ENCODE data around the gene TRIM2. TPM values are rescaled to one million over a fixed set of nuclear protein-coding genes. Genes with fewer than 3 reads are reported as not detected.

The TRIM2 gene
- total and polyA plus RNA-seq, 2 donors from 2014 or later = 23.3 to 122 TPM

- H3K4me3 ChIP-seq (ENCODE audit: low read length in 3 of 3) = no peak overlapping the region
- FAIRE-seq = no peak
- no peaks in the 10 kb centered on the region for H3K4me1 ChIP-seq (ENCODE audit: control insufficient read depth in 2 of 3, insufficient read depth in 2 of 3, low read depth in 1 of 3, low read length in 3 of 3)
- DNase-seq = peak in 1 of 5 donors; percentile 48
- H3K36me3 ChIP-seq (ENCODE audit: control insufficient read depth in 2 of 3, insufficient read depth in 3 of 3, low read length in 3 of 3) = no peaks in the 10 kb centered on the region
- no peaks in the 10 kb centered on the region for H3K27me3 ChIP-seq (ENCODE audit: control insufficient read depth, insufficient read depth, low read length)
- no peak overlapping the region for H3K27ac ChIP-seq (ENCODE audit: low read depth in 2 of 2, low read length in 2 of 2)
- intact Hi-C loops (cut with DNase I) = no loop called here
- no peaks in the 10 kb centered on the region for H3K9me3 ChIP-seq (ENCODE audit: control insufficient read depth in 2 of 3, insufficient read depth in 1 of 3, low read length in 3 of 3)
- no peak overlapping the region for H3K9ac ChIP-seq (ENCODE audit: low read length in 3 of 3)
- TF ChIP-seq, protein P1, sequence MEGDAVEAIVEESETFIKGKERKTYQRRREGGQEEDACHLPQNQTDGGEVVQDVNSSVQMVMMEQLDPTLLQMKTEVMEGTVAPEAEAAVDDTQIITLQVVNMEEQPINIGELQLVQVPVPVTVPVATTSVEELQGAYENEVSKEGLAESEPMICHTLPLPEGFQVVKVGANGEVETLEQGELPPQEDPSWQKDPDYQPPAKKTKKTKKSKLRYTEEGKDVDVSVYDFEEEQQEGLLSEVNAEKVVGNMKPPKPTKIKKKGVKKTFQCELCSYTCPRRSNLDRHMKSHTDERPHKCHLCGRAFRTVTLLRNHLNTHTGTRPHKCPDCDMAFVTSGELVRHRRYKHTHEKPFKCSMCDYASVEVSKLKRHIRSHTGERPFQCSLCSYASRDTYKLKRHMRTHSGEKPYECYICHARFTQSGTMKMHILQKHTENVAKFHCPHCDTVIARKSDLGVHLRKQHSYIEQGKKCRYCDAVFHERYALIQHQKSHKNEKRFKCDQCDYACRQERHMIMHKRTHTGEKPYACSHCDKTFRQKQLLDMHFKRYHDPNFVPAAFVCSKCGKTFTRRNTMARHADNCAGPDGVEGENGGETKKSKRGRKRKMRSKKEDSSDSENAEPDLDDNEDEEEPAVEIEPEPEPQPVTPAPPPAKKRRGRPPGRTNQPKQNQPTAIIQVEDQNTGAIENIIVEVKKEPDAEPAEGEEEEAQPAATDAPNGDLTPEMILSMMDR (IDR thresholded peaks at IDR 0.05; ENCODE audit: borderline replicate concordance, extremely low read depth, insufficient read depth) = no peak
These were observed 164.8 kb downstream of the TRIM2 start for GRCh38 chr4:153369021-153369420.

DNA sequence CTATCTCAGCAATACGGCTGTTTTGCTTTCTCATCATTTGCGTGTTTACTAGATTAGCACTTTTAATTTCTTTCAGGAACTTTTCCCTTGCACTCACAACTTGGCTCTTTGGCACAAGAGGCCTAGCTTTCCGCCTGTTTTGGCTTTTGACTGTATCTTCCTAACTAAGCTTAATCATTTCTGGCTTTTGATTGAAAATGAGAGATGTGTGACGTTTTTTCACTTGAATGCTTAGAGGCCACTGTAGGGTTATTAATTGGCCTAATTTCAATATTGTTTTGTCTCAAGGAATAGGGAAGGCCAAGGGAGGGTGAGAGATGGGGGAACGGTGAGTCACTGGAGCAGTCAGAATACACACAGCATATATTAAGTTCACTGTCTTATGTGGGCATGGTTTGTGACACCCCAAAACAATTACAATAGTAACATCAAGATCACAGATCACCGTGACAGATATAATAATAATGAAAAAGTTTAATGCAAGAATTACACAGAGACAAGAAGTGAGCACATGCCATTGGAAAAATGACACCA, 167.5 kb downstream of the TRIM2 start:
- DNase-seq (no peak), FAIRE-seq (no peak)
- H3K4me1 ChIP-seq (ENCODE audit: control insufficient read depth in 2 of 3, insufficient read depth in 2 of 3, low read depth in 1 of 3, low read length in 3 of 3) = no peaks in the 10 kb centered on the region
- intact Hi-C loops (cut with DNase I) = no loop called here
- no peaks in the 10 kb centered on the region for H3K36me3 ChIP-seq (ENCODE audit: control insufficient read depth in 2 of 3, insufficient read depth in 3 of 3, low read length in 3 of 3)
- H3K9ac ChIP-seq (ENCODE audit: low read length in 3 of 3) = no peak overlapping the region
- no peak overlapping the region for H3K4me3 ChIP-seq (ENCODE audit: low read length in 3 of 3)
- H3K27me3 ChIP-seq (ENCODE audit: control insufficient read depth, insufficient read depth, low read length) = no peaks in the 10 kb centered on the region
- H3K9me3 ChIP-seq (ENCODE audit: control insufficient read depth in 2 of 3, insufficient read depth in 1 of 3, low read length in 3 of 3) = no peaks in the 10 kb centered on the region
- no peak overlapping the region for H3K27ac ChIP-seq (ENCODE audit: low read depth in 2 of 2, low read length in 2 of 2)
- TF ChIP-seq, protein P1 (IDR thresholded peaks at IDR 0.05; ENCODE audit: borderline replicate concordance, extremely low read depth, insufficient read depth) = no peak

- Histone ChIP-seq H3K36me3 (ENCODE audit: control insufficient read depth in 2 of 3, insufficient read depth in 3 of 3, low read length in 3 of 3) (no peaks in the 10 kb centered on the region), H3K9ac (ENCODE audit: low read length in 3 of 3) (no peak overlapping the region), H3K9me3 (ENCODE audit: control insufficient read depth in 2 of 3, insufficient read depth in 1 of 3, low read length in 3 of 3) (no peaks in the 10 kb centered on the region), H3K27me3 (ENCODE audit: control insufficient read depth, insufficient read depth, low read length) (no peaks in the 10 kb centered on the region), H3K4me3 (ENCODE audit: low read length in 3 of 3) (no peak overlapping the region), H3K4me1 (ENCODE audit: control insufficient read depth in 2 of 3, insufficient read depth in 2 of 3, low read depth in 1 of 3, low read length in 3 of 3) (no peaks in the 10 kb centered on the region), H3K27ac (ENCODE audit: low read depth in 2 of 2, low read length in 2 of 2) (no peak overlapping the region)
- TF ChIP-seq, protein P1 (IDR thresholded peaks at IDR 0.05; ENCODE audit: borderline replicate concordance, extremely low read depth, insufficient read depth) = no peak
- FAIRE-seq (no peak), DNase-seq (no peak)
- intact Hi-C loops (cut with DNase I) = no loop called here
These were observed 168.8 kb downstream of the TRIM2 start for GRCh38 chr4:153372967-153373562.

Measured in kidney (tissue), 14 donors.